ENCODE data around the gene ZBTB18. TPM values are rescaled to one million over a fixed set of nuclear protein-coding genes. Genes with fewer than 3 reads are reported as not detected.

The ZBTB18 gene
- total RNA-seq, 1 donor from 2014 or later, result 29.9 TPM

- peaks cover 24% of the 10 kb centered on the region for H3K27me3 ChIP-seq (ENCODE audit: low read depth)
- H3K4me3 ChIP-seq, result no peak overlapping the region
Observed at GRCh38 chr1:244100704-244101453, 49.8 kb downstream of the ZBTB18 start.

GRCh38 chr1:244102046-244102445, 51.0 kb downstream of the ZBTB18 start:
- peaks cover 24% of the 10 kb centered on the region for H3K27me3 ChIP-seq (ENCODE audit: low read depth)

More at GRCh38 chr1:244100704-244101453, 49.8 kb downstream of the ZBTB18 start:
- no peak for DNase-seq
- Histone ChIP-seq H3K9me3 (replicated peaks) (peaks cover 4% of the 10 kb centered on the region), H3K36me3 (no peaks in the 10 kb centered on the region), H3K4me1 (peaks cover 8% of the 10 kb centered on the region), H3K27ac (replicated peaks) (no peak overlapping the region)
- intact Hi-C loops (cut with micrococcal nuclease), result no loop called here
- TF ChIP-seq, protein P1, sequence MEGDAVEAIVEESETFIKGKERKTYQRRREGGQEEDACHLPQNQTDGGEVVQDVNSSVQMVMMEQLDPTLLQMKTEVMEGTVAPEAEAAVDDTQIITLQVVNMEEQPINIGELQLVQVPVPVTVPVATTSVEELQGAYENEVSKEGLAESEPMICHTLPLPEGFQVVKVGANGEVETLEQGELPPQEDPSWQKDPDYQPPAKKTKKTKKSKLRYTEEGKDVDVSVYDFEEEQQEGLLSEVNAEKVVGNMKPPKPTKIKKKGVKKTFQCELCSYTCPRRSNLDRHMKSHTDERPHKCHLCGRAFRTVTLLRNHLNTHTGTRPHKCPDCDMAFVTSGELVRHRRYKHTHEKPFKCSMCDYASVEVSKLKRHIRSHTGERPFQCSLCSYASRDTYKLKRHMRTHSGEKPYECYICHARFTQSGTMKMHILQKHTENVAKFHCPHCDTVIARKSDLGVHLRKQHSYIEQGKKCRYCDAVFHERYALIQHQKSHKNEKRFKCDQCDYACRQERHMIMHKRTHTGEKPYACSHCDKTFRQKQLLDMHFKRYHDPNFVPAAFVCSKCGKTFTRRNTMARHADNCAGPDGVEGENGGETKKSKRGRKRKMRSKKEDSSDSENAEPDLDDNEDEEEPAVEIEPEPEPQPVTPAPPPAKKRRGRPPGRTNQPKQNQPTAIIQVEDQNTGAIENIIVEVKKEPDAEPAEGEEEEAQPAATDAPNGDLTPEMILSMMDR (IDR thresholded peaks at IDR 0.05; ENCODE audit: borderline replicate concordance), result no peak

DNA sequence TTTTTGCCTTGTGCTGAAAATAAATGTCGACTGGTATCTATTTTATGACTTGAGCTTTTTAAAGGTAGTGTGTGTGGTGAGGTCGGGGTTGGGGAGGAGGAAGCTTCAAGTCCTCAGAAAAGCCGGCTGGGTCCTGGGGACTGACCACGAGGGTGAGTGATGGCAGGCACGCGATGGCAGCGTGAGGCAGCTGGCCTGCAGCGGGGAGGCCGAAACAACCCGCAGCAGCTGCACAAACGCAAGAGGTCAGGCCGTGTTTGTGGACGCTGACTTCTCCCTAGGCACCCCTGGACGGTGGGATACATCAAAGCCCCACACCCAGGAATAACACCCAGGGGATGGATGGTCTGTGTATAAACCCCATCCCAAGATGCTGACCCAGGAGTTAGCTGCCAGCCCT, 51.4 kb downstream of the ZBTB18 start:
- intact Hi-C loops (cut with micrococcal nuclease), result no loop called here

More at GRCh38 chr1:244102046-244102445, 51.0 kb downstream of the ZBTB18 start:
- peaks cover 4% of the 10 kb centered on the region for H3K9me3 ChIP-seq (replicated peaks)
- TF ChIP-seq, protein P1 (IDR thresholded peaks at IDR 0.05; ENCODE audit: borderline replicate concordance), result no peak
- H3K27ac ChIP-seq (replicated peaks), result no peak overlapping the region
- peaks cover 8% of the 10 kb centered on the region for H3K4me1 ChIP-seq
- H3K4me3 ChIP-seq, result no peak overlapping the region
- intact Hi-C loops (cut with micrococcal nuclease), result no loop called here
- no peak for DNase-seq
- H3K36me3 ChIP-seq, result no peaks in the 10 kb centered on the region

GRCh38 chr1:244104309-244105060, 53.4 kb downstream of the ZBTB18 start:
- H3K9me3 ChIP-seq (replicated peaks), result no peaks in the 10 kb centered on the region
- H3K4me1 ChIP-seq, result peaks cover 8% of the 10 kb centered on the region
- no peak overlapping the region for H3K27ac ChIP-seq (replicated peaks)
- H3K36me3 ChIP-seq, result no peaks in the 10 kb centered on the region
- intact Hi-C loops (cut with micrococcal nuclease), result no loop called here
- H3K27me3 ChIP-seq (ENCODE audit: low read depth), result peaks cover 20% of the 10 kb centered on the region
- H3K4me3 ChIP-seq, result no peak overlapping the region
- no peak for DNase-seq
- TF ChIP-seq, protein P1 (IDR thresholded peaks at IDR 0.05; ENCODE audit: borderline replicate concordance), result no peak

More for the DNA sequence above, 51.4 kb downstream of the ZBTB18 start:
- H3K9me3 ChIP-seq (replicated peaks), result peaks cover 4% of the 10 kb centered on the region
- no peak for DNase-seq
- TF ChIP-seq, protein P1 (IDR thresholded peaks at IDR 0.05; ENCODE audit: borderline replicate concordance), result no peak
- peaks cover 8% of the 10 kb centered on the region for H3K4me1 ChIP-seq
- H3K4me3 ChIP-seq, result no peak overlapping the region
- H3K36me3 ChIP-seq, result no peaks in the 10 kb centered on the region
- H3K27me3 ChIP-seq (ENCODE audit: low read depth), result peaks cover 24% of the 10 kb centered on the region
- no peak overlapping the region for H3K27ac ChIP-seq (replicated peaks)

- Histone ChIP-seq H3K27me3 (ENCODE audit: low read depth) (peaks cover 21% of the 10 kb centered on the region), H3K9me3 (replicated peaks) (no peaks in the 10 kb centered on the region), H3K4me3 (no peak overlapping the region), H3K4me1 (peaks cover under 1% of the 10 kb centered on the region), H3K36me3 (no peaks in the 10 kb centered on the region), H3K27ac (replicated peaks) (no peak overlapping the region)
- TF ChIP-seq, protein P1 (IDR thresholded peaks at IDR 0.05; ENCODE audit: borderline replicate concordance), result no peak
- no peak for DNase-seq
- intact Hi-C loops (cut with micrococcal nuclease), result no loop called here
Observed at GRCh38 chr1:244106176-244106575, 55.1 kb downstream of the ZBTB18 start.

Other genes starting within 250 kb of the ZBTB18 start
- 20.6 TPM for gene AKT3, start 201.0 kb upstream of the ZBTB18 start, total RNA-seq

Data from left ventricle myocardium inferior (tissue), 1 donor.